CD4-positive, alpha-beta T cell treated with Interleukin-2 at 100 ng/mL for 4 hours (primary cell): ENCODE measurements around the gene MST1.
"Not testable (repeated sequence)": the region's sequence is repeated elsewhere in the genome, so short reads cannot be mapped to it uniquely, and the experiment has no call there.

Source experiments
- DNase-seq: peaks from one replicate; pipeline ENCODE4 v3.0.0-alpha.2; 2020; ENCODE audit warnings: low spot score

The MST1 gene

GRCh38 chr3:49700453-49701128 is 11.3 kb upstream of the MST1 start:
- DNase-seq, result no peak

GRCh38 chr3:49700014-49700413 is 10.7 kb upstream of the MST1 start:
- no peak for DNase-seq

- DNase-seq, result no peak
Observed at GRCh38 chr3:49699281-49699979, 10.2 kb upstream of the MST1 start.

GRCh38 chr3:49695350-49696015 is 6.2 kb upstream of the MST1 start:
- DNase-seq, result not testable (repeated sequence)

- not testable (repeated sequence) for DNase-seq
Observed at GRCh38 chr3:49694409-49695070, 5.3 kb upstream of the MST1 start.

- DNase-seq, result not testable (repeated sequence)
Observed at GRCh38 chr3:49691481-49691880, 2.2 kb upstream of the MST1 start.

- not testable (repeated sequence) for DNase-seq
Observed at GRCh38 chr3:49690856-49691255, 1.6 kb upstream of the MST1 start.

GRCh38 chr3:49689908-49690624 is 792 bp upstream of the MST1 start:
- DNase-seq, result not testable (repeated sequence)

- not testable (repeated sequence) for DNase-seq
Observed at GRCh38 chr3:49688338-49689045, 782 bp downstream of the MST1 start.

- DNase-seq, result not testable (repeated sequence)
Observed at GRCh38 chr3:49687424-49687795, 1.9 kb downstream of the MST1 start.

GRCh38 chr3:49686769-49687423 is 2.4 kb downstream of the MST1 start:
- DNase-seq, result peak; percentile 20

- DNase-seq, result peak; percentile 12
Observed at GRCh38 chr3:49686346-49686745, 2.9 kb downstream of the MST1 start.

GRCh38 chr3:49685846-49686245 is 3.4 kb downstream of the MST1 start:
- not testable (repeated sequence) for DNase-seq

GRCh38 chr3:49685103-49685502 is 4.2 kb downstream of the MST1 start:
- not testable (repeated sequence) for DNase-seq

GRCh38 chr3:49684453-49684852 is 4.8 kb downstream of the MST1 start:
- not testable (repeated sequence) for DNase-seq

- no peak for DNase-seq
Observed at GRCh38 chr3:49683162-49683561, 6.1 kb downstream of the MST1 start.

GRCh38 chr3:49681543-49681942 is 7.7 kb downstream of the MST1 start:
- DNase-seq, result no peak

- no peak for DNase-seq
Observed at GRCh38 chr3:49681232-49681522, 8.1 kb downstream of the MST1 start.

GRCh38 chr3:49680493-49681231 is 8.6 kb downstream of the MST1 start:
- no peak for DNase-seq

GRCh38 chr3:49675912-49676311 is 13.4 kb downstream of the MST1 start:
- DNase-seq, result no peak
